ENCODE results near the gene PI4KA. TPM values are rescaled to one million over a fixed set of nuclear protein-coding genes. Genes with fewer than 3 reads are reported as not detected.

Gene PI4KA
- total and polyA plus RNA-seq, 8 donors, result 22.7 to 174 (median 55.4) TPM

DNA sequence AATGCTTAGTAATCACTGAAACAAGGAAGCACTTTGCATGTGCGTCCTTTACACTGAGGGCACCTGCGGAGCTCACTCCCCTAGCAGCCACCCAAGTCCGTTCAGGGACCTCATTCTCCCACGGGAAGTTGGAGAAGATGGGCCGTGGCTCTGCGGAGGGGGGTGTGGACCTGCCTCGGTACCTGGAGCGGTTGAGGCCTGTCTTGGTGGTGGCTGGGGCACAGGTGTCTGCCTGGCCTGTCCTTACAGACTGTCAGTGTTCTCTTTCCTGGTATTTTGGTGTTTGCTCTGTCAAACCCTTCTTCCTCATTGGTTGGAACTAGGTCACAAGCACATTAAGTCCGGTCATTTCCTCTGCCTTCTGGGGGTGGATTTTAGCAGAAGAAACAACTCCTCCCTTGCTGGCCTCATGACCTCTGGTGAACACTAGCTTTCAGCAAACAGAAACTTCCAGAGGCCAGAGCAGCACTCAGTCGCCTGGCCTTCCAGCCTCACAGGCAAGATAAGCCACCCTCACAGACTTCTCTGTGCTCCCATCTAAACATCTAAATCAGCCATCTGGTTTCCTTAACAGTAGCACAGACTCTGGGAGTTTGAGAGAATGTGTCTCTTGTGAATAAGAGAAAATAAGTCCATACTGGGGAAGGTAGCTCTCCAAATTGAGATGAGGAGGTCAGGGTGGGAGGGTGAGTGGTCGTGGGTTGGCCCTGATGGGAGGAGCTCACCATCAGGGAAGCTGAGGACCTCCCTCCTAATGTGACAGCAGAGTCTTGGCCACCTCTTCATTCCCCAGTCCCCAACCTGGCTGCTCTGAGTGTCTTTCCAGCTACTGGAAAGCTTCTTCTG lies 8.8 kb upstream of the PI4KA start:
- peak; percentile 66 to 83 for DNase-seq
- H3K27ac ChIP-seq, result peak overlapping the region; percentile 77 to 91 (median 84)
- 24 to 40% (median 28%) methylated on average over 10 to 11 of the region's 11 CpGs for WGBS, 5 donors
- peaks cover 20 to 59% (median 50%) of the 10 kb centered on the region in 4 donors for H3K36me3 ChIP-seq
- H3K4me3 ChIP-seq, result peak overlapping the region in 1 of 4 donors; percentile 10
- no peaks in the 10 kb centered on the region for H3K27me3 ChIP-seq
- H3K9me3 ChIP-seq, result no peaks in the 10 kb centered on the region
- TF ChIP-seq POLR2A (IDR thresholded peaks at IDR 0.05), result no peak
- peak; percentile 25 to 87 (median 34) for TF ChIP-seq POLR2AphosphoS5 (IDR thresholded peaks at IDR 0.05)
- intact Hi-C loops (cut with DNase I; ENCODE audit: low total_unique reads), result no loop called here
- H3K4me1 ChIP-seq, result peaks cover 20 to 59% (median 35%) of the 10 kb centered on the region in 4 donors

DNA sequence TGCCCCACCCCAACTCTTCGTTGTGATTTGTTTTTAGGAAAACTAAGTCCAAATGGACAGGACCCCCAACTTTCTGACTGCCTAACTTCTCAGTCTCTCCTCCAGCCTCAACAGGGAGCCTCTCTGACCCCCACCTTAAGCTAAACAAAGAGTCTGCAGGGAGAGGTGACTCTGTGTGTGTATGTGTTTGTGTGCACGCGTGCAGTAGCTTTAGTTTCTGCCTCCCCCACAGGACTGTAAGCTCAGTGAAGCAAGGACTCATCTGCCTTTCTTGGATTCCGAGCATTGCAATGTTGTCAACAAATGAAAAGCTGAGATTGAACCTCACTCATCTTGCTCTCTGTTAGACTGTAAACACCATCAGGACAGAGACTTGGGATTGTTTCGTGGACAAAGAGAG lies 8.1 kb upstream of the PI4KA start:
- H3K9me3 ChIP-seq, result no peaks in the 10 kb centered on the region
- TF ChIP-seq, protein P1, sequence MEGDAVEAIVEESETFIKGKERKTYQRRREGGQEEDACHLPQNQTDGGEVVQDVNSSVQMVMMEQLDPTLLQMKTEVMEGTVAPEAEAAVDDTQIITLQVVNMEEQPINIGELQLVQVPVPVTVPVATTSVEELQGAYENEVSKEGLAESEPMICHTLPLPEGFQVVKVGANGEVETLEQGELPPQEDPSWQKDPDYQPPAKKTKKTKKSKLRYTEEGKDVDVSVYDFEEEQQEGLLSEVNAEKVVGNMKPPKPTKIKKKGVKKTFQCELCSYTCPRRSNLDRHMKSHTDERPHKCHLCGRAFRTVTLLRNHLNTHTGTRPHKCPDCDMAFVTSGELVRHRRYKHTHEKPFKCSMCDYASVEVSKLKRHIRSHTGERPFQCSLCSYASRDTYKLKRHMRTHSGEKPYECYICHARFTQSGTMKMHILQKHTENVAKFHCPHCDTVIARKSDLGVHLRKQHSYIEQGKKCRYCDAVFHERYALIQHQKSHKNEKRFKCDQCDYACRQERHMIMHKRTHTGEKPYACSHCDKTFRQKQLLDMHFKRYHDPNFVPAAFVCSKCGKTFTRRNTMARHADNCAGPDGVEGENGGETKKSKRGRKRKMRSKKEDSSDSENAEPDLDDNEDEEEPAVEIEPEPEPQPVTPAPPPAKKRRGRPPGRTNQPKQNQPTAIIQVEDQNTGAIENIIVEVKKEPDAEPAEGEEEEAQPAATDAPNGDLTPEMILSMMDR (IDR thresholded peaks at IDR 0.05), result no peak
- no peak for TF ChIP-seq POLR2AphosphoS5 (IDR thresholded peaks at IDR 0.05)
- TF ChIP-seq EP300 (IDR thresholded peaks at IDR 0.05), result no peak
- TF ChIP-seq POLR2A (IDR thresholded peaks at IDR 0.05), result no peak

DNA sequence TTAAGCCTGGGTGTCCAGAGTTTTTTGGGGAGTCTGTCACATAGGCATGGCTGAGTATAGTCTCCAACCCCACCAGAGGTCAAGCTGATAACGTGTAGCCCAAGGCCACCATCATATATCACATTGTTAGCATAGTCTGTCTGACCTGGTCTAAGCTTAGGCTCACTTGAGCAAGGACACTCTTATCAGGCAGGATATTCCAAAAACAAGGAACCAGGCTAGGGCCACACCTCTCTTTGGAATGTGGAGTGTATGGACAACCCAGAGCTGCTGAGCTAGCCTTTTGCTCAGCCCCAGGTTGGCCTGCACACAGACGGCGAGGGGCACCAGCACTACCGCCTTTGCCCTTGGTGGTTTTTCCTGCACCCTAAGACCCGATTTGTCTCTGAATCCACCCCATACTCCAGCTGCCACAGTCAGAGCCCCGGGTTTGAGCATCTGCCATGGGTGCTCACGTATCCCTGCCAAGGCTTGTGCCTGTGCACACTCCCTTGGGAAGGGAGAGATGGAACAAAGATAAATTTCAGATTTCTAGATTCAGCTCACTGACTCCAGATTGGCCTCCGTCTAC lies 7.3 kb upstream of the PI4KA start:
- TF ChIP-seq POLR2AphosphoS5 (IDR thresholded peaks at IDR 0.05) (peak in 1 of 3 donors; percentile 22), POLR2A (IDR thresholded peaks at IDR 0.05) (no peak)
- H3K36me3 ChIP-seq, result peaks cover 10 to 53% (median 42%) of the 10 kb centered on the region in 4 donors
- peaks cover 20 to 73% (median 42%) of the 10 kb centered on the region in 4 donors for H3K4me1 ChIP-seq
- no peak overlapping the region for H3K4me3 ChIP-seq
- peak overlapping the region; percentile 50 to 91 (median 84) for H3K27ac ChIP-seq
- WGBS, 5 donors, result 43 to 71% (median 60%) methylated on average over 8 of the region's 8 CpGs
- peak; percentile 30 to 59 for DNase-seq
- H3K27me3 ChIP-seq, result no peaks in the 10 kb centered on the region
- intact Hi-C loops (cut with DNase I; ENCODE audit: low total_unique reads), result no loop called here
- no peaks in the 10 kb centered on the region for H3K9me3 ChIP-seq

More for the DNA sequence above, 8.1 kb upstream of the PI4KA start:
- peak in 1 of 2 donors; percentile 11 for DNase-seq
- intact Hi-C loops (cut with DNase I; ENCODE audit: low total_unique reads), result no loop called here
- H3K27me3 ChIP-seq, result no peaks in the 10 kb centered on the region
- no peak overlapping the region for H3K4me3 ChIP-seq
- WGBS, 5 donors, result 48 to 65% (median 56%) methylated on average over 5 of the region's 5 CpGs
- peaks cover 14 to 53% (median 46%) of the 10 kb centered on the region in 4 donors for H3K36me3 ChIP-seq
- H3K27ac ChIP-seq, result peak overlapping the region; percentile 77 to 91 (median 84)
- H3K4me1 ChIP-seq, result peaks cover 20 to 65% (median 38%) of the 10 kb centered on the region in 4 donors

DNA sequence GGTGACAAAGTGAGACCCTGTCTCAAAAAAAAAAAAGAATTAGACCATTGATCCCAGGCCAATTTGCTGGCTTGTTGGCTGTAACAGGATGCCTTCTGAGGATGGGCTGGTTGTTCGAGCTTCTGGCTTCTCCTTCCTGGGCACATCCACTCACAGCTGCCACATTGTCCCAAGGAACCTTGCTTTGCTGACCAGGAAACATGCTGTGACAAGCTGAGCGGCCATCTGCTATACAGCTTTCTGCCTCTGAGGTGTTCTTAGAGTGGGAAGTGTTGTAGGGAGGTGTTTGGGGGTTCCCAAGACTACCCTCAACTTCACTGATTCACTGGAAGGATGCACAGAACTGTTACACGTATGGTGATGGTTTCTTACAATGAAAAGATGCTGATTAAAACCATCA lies 6.7 kb upstream of the PI4KA start:
- Histone ChIP-seq H3K4me3 (no peak overlapping the region), H3K27ac (peak overlapping the region; percentile 27 to 85 (median 82)), H3K9me3 (no peaks in the 10 kb centered on the region), H3K36me3 (peaks cover 8 to 50% (median 36%) of the 10 kb centered on the region in 4 donors), H3K4me1 (peaks cover 23 to 79% (median 46%) of the 10 kb centered on the region in 4 donors), H3K27me3 (no peaks in the 10 kb centered on the region)
- WGBS, 5 donors, result 76 to 92% (median 86%) methylated on average over 2 to 3 of the region's 3 CpGs
- intact Hi-C loops (cut with DNase I; ENCODE audit: low total_unique reads), result no loop called here
- DNase-seq, result no peak
- TF ChIP-seq POLR2AphosphoS5 (IDR thresholded peaks at IDR 0.05) (no peak), EP300 (IDR thresholded peaks at IDR 0.05) (no peak), POLR2A (IDR thresholded peaks at IDR 0.05) (no peak)
- TF ChIP-seq, protein P1 (IDR thresholded peaks at IDR 0.05), result no peak

DNA sequence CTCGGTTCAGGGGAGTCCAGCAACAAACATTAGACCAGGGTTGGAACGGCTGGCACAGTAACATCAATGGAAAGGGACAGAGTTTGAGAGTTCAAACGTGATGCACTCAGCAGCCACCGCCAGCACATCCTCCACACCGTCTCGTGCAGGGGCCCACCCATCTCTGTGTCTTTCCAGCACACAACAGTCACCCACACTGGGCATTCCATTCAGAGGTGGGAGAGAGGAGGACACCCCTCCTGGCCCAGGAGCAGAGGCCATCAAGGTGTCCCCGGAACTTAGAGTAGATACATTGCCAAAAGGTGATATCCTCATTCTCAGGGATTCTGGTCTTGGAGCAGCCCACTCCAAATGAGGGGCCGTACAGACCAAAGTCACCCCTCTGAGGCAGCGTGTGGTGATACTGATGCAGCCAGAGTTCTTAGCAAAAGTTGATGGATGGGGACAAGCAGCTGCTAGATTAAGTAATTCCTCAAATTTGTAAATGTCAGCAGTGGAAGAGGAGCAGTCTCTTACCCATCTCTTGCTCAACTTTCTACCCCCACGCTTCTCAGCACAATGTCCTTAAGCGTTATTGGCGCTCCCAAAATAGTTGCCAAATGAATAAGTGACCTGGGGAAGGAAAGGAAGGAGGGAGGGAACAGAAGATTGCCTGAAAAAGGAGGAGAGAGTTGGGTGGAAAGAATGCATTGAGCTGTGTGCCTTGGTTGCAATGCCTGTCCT lies 5.7 kb upstream of the PI4KA start:
- intact Hi-C loops (cut with DNase I; ENCODE audit: low total_unique reads), result no loop called here
- 87 to 90% (median 90%) methylated on average over 11 to 12 of the region's 12 CpGs for WGBS, 5 donors
- no peak for TF ChIP-seq EP300 (IDR thresholded peaks at IDR 0.05)
- no peak for TF ChIP-seq POLR2A (IDR thresholded peaks at IDR 0.05)
- TF ChIP-seq, protein P1 (IDR thresholded peaks at IDR 0.05), result no peak
- no peak for TF ChIP-seq POLR2AphosphoS5 (IDR thresholded peaks at IDR 0.05)
- Histone ChIP-seq H3K9me3 (no peaks in the 10 kb centered on the region), H3K36me3 (peaks cover 0 to 44% (median 29%) of the 10 kb centered on the region in 4 donors), H3K4me1 (peaks cover 33 to 89% (median 55%) of the 10 kb centered on the region in 4 donors), H3K4me3 (no peak overlapping the region), H3K27me3 (no peaks in the 10 kb centered on the region), H3K27ac (no peak overlapping the region)
- no peak for DNase-seq

All from stomach (tissue), 9 donors.